Duodenal mucosa (tissue), 2 donors: Measurements from ENCODE around the gene RFX3.

Experiments used
- H3K27ac ChIP-seq: one replicate; pipeline ENCODE4 v1.7.0; 2013; ENCODE audit warnings: low read depth, low read length
- H3K27me3 ChIP-seq, 2 donors: one replicate each; pipeline ENCODE4 v1.7.0; 2013; ENCODE audit warnings: low read length in 2 of 2, control low read depth in 1 of 2; ENCODE audit not compliant: insufficient read depth in 2 of 2, control insufficient read depth in 1 of 2
- H3K36me3 ChIP-seq, 2 donors: one replicate each; pipeline ENCODE4 v1.7.0; 2013; ENCODE audit warnings: low read length in 2 of 2, control low read depth in 1 of 2; ENCODE audit not compliant: insufficient read depth in 2 of 2, control insufficient read depth in 1 of 2
- H3K4me1 ChIP-seq, 2 donors: one replicate each; pipeline ENCODE4 v1.7.0; 2013; ENCODE audit warnings: low read length in 2 of 2, control low read depth in 1 of 2; ENCODE audit not compliant: insufficient read depth in 2 of 2, control insufficient read depth in 1 of 2
- H3K4me3 ChIP-seq, 2 donors: one replicate each; pipeline ENCODE4 v1.7.0; 2013; ENCODE audit warnings: low read length in 2 of 2, low read depth in 1 of 2
- H3K9ac ChIP-seq, 2 donors: one replicate each; pipeline ENCODE4 v1.7.0; 2013; ENCODE audit warnings: low read length in 2 of 2, low read depth in 1 of 2
- H3K9me3 ChIP-seq, 2 donors: one replicate each; pipeline ENCODE4 v1.7.0; 2013; ENCODE audit warnings: low read length in 2 of 2, control low read depth in 1 of 2; ENCODE audit not compliant: control insufficient read depth in 1 of 2

RFX3 gene

DNA sequence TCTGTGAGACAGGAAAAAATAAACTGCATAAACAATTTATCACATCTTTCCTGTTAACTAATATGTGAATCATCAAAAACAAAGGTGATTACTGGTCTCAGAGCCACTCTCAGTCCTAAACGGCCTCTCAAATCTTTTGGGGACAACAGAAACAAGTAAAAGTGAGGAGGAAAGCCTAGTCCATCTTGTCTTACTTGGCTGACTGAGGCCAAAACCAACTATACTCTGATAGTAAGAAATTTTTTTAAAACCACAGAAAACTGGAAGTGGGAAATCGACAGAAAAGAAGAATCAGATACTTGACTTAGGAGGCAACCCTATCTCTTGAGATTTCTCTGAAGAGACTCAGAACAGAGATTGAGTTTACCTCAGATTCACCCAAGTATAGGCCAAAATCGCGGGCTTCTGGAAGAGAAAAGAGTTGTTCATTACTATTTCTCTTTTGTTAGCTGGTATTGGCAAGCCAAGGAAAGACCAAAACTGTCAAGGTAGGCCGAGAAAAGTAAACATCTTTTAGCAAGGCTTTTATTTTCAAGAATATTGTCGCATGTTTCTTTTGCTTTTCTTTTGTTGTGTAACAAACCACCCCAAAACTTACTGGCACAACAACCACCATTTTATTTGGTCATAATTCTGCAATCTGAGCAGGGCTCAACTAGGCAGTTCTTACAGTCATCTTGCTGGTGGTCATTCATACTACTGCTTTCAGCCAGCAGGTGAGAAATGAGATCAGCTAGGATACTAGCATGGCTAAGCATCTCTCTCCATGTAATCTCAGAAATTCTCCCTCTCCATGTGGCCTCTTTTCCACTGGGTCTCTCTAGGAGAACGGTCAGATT lies 46.1 kb downstream of the RFX3 start:
- peaks cover 0 to 5% of the 10 kb centered on the region in 2 donors for H3K4me1 ChIP-seq
- no peak overlapping the region for H3K27ac ChIP-seq
- no peak overlapping the region for H3K9ac ChIP-seq
- peaks cover 0 to 10% of the 10 kb centered on the region in 2 donors for H3K36me3 ChIP-seq
- H3K27me3 ChIP-seq: no peaks in the 10 kb centered on the region
- H3K4me3 ChIP-seq: no peak overlapping the region
- H3K9me3 ChIP-seq: no peaks in the 10 kb centered on the region

DNA sequence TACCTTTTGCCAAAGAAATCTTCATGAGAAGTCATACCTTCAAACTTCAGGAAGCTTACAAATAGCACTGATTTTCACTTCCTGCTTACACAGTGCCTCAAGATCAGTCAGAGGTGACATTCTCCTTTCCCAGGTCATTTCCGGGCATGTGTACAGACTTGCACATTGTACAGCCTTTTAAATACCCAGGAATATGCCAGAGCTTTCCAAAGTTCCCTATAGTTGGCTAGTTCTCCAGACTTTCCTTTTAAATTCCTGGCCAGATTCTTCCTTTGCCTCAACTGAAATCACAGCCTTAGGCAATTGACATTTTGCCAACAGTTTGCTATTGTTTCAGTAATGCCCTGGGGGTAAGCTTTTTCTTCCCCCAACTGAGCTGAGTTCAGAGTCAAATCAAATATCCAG lies 47.2 kb downstream of the RFX3 start:
- no peaks in the 10 kb centered on the region for H3K36me3 ChIP-seq
- H3K4me3 ChIP-seq: no peak overlapping the region
- H3K27ac ChIP-seq: no peak overlapping the region
- no peaks in the 10 kb centered on the region for H3K27me3 ChIP-seq
- H3K4me1 ChIP-seq: peaks cover 0 to 5% of the 10 kb centered on the region in 2 donors
- no peaks in the 10 kb centered on the region for H3K9me3 ChIP-seq
- no peak overlapping the region for H3K9ac ChIP-seq

DNA sequence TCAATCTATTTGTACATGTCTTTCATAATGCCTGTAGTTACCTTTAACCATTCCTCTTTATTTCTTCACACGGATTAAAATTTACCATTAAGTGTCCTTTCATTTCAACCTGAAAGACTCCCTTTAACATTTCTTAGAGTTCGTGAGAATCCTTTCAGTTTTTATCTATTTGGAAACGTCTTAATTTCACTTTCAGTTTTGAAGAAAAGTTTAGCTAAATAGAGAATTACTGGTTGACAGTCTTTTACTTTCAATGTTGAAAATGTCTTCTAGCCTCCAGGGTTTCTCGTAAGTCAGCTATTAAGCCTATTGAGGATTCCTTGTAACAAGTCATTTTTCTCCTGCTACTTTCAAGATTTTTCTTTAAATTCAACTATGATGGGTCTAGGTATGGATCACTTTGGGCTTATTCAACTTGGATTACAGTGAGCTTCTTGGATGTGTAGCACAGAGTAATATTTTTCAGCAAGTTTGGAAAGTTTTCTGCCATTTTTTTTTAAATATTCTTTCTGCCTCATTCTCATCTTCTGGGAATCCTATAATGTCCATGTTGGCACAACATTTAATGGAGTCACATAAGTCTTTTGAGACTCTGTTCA lies 48.5 kb downstream of the RFX3 start:
- no peaks in the 10 kb centered on the region for H3K27me3 ChIP-seq
- peak overlapping the region in 1 of 2 donors; percentile 7 for H3K9ac ChIP-seq
- H3K9me3 ChIP-seq: no peaks in the 10 kb centered on the region
- no peaks in the 10 kb centered on the region for H3K36me3 ChIP-seq
- peaks cover 0 to 5% of the 10 kb centered on the region in 2 donors for H3K4me1 ChIP-seq
- no peak overlapping the region for H3K27ac ChIP-seq
- H3K4me3 ChIP-seq: peak overlapping the region; percentile 54 to 56

DNA sequence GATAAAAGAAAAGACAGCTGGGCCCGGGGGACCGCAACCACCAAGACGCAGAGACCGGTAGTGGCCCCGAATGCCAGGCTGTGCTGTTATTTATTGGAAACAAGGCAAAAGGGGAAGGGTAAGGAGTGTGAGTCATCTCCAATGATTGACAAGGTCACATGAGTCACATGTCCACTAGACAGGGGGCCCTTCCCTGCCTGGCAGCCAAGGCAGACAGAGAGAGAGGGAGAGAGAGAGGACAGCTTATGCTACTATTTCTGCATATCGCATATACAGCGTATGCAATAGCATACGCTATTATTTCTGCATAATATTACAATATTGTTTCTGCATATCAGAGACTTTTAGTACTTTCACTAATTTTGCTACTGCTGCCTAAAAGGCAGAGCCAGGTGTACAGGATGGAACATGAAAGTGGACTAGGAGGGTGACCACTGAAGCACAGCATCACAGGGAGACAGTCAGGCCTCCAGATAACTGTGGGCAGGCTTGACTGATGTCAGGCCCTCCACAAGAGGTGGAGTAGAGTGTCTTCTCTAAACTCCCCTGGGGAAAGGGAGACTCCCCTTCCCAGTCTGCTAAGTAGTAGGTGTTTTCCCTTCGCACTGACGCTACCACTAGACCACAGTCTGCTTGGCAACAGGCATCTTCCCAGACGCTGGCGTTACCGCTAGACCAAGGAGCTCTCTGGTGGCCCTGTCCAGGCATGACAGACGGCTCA lies 50.3 kb downstream of the RFX3 start:
- no peaks in the 10 kb centered on the region for H3K27me3 ChIP-seq
- no peak overlapping the region for H3K9ac ChIP-seq
- no peaks in the 10 kb centered on the region for H3K9me3 ChIP-seq
- H3K4me1 ChIP-seq: peaks cover 0 to 10% of the 10 kb centered on the region in 2 donors
- no peak overlapping the region for H3K27ac ChIP-seq
- no peak overlapping the region for H3K4me3 ChIP-seq
- no peaks in the 10 kb centered on the region for H3K36me3 ChIP-seq

DNA sequence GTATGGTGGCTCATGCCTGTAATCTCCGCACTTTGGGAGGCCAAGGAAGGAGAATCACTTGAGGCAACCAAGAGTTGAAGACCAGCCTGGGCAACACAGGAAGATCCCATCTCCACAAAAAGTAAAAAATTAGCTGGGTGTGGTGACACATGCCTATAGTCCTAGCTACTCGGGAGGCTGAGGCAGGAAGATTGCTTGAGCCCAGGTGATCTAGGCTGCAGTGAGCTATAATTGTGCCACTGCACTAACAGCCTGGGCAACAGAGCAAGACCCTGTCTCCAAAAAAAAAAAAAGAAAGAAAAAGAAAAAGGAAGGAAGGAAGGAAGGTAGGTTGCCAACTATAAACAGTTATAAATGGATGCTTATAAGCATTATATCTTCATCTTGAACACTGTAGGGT lies 51.0 kb downstream of the RFX3 start:
- peaks cover 0 to 10% of the 10 kb centered on the region in 2 donors for H3K4me1 ChIP-seq
- no peak overlapping the region for H3K9ac ChIP-seq
- no peak overlapping the region for H3K4me3 ChIP-seq
- no peaks in the 10 kb centered on the region for H3K36me3 ChIP-seq
- no peak overlapping the region for H3K27ac ChIP-seq
- H3K9me3 ChIP-seq: no peaks in the 10 kb centered on the region
- no peaks in the 10 kb centered on the region for H3K27me3 ChIP-seq

DNA sequence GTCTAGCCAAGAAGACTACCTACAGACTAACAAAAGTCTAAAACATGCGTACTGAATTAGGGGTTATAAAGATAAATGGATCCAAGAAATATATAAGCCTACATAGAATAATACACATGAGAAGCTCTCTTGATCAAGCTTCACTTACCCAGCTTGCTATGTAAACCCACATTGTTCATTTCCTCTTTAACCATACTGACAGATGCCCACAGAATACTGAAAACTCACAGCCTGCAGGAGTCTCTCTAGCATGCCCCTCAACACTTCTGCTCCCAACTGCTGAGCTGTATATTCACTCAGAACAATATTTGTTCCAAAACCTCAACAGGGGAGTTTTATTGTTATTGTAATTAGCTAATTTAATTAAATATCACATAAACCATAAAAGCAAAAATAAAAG lies 52.4 kb downstream of the RFX3 start:
- Histone ChIP-seq H3K27me3 (no peaks in the 10 kb centered on the region), H3K27ac (no peak overlapping the region), H3K36me3 (no peaks in the 10 kb centered on the region), H3K9me3 (no peaks in the 10 kb centered on the region), H3K4me3 (no peak overlapping the region), H3K4me1 (peaks cover 0 to 6% of the 10 kb centered on the region in 2 donors), H3K9ac (no peak overlapping the region)

DNA sequence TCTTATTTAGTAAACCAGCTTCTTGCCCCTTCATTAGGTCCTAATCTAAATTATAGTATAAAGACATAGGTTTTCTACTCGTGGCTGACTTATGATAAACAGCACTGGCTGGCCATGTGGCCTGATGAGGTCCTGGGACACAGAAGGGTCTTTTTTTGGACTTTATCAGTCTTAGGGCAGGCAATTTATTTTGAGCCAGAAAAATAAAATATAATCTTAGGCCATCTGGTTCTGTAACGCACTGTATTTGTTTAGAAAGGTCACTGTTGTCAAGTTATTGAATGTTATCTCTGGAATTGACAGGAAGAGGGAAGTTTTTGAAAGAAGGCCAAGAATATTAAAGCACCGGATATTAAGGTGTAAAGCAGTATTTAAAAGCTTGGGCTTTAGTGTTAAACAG lies 53.9 kb downstream of the RFX3 start:
- no peak overlapping the region for H3K4me3 ChIP-seq
- no peaks in the 10 kb centered on the region for H3K9me3 ChIP-seq
- H3K4me1 ChIP-seq: peaks cover 0 to 5% of the 10 kb centered on the region in 2 donors
- no peaks in the 10 kb centered on the region for H3K27me3 ChIP-seq
- no peaks in the 10 kb centered on the region for H3K36me3 ChIP-seq
- H3K9ac ChIP-seq: no peak overlapping the region
- no peak overlapping the region for H3K27ac ChIP-seq

DNA sequence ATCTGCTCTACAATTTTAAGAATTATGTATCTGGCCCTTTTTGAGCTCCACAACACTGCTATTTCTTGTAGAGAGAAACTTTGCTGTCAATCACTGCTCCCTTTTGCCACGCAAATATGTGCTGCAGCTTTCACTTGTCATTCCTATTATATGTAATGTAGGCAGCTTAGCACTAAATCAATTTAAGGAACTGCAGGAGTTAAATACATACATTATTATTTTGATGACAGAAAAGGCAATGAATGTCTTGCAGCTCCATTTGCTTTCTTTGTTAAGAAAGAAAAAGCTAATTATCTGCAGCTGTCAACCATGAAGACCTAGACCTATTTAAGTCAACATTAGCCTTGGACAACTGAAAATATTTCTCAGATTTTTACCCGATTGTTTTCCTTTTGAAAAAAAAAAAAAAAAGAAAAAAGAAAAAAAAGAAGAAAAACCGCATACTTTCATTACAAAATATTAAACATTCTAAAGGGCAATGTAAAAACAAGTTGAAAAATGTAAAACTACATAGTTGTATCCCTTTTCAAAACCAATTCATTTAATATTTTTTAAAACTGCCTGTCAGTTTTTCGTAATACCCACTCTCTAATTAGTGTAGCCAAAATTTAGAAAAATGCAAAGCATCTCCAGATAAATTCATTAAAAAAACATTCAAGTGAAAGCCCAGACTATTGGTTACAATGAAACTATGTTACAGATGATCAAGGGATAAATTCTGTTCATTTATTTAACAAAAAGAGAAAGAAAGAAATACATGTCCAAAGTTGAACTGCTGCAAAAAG lies 57.2 kb downstream of the RFX3 start:
- no peaks in the 10 kb centered on the region for H3K36me3 ChIP-seq
- H3K27me3 ChIP-seq: no peaks in the 10 kb centered on the region
- no peak overlapping the region for H3K9ac ChIP-seq
- H3K9me3 ChIP-seq: no peaks in the 10 kb centered on the region
- no peak overlapping the region for H3K27ac ChIP-seq
- H3K4me3 ChIP-seq: no peak overlapping the region
- H3K4me1 ChIP-seq: peaks cover 0 to 5% of the 10 kb centered on the region in 2 donors

DNA sequence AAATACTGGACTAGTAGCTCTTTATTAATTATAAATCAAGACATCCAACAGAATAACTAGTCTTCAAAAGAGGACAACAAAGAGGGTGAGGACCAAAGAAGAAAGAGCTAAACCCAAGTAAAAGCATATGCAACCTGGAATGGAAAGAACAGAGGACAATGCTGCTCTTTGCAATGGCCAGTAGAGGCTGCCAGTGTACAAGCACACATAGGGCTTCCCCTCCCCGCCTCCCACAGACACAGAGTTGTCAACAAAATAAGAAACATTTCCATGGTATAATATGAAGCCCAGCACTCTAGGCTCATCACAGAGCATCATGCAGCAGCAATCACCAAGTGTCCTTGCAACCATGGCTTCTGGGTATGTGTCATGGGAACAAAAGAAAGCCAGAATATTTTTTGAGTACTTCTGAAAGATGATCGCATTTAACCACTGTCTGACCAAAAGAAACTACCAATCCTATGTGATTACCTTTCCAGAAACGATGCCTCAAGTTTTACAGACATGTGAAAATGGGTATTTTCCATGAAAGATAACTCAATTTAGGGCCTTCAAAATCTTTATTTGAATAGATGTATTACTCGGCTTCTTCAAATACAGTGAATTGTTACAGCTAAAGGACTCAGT lies 58.1 kb downstream of the RFX3 start:
- Histone ChIP-seq H3K27me3 (no peaks in the 10 kb centered on the region), H3K36me3 (no peaks in the 10 kb centered on the region), H3K4me3 (no peak overlapping the region), H3K9ac (no peak overlapping the region), H3K4me1 (peaks cover 0 to 5% of the 10 kb centered on the region in 2 donors), H3K9me3 (no peaks in the 10 kb centered on the region), H3K27ac (no peak overlapping the region)
